ENCODE measurements around the gene ETFA. TPM values are rescaled to one million over a fixed set of nuclear protein-coding genes. Genes with fewer than 3 reads are reported as not detected.
A peak's percentile ranks its signal among the peaks of the same experiment; 100 is the strongest.

Gene ETFA
- total RNA-seq, 1 experiment from 2014 or later, result 164 TPM

DNA sequence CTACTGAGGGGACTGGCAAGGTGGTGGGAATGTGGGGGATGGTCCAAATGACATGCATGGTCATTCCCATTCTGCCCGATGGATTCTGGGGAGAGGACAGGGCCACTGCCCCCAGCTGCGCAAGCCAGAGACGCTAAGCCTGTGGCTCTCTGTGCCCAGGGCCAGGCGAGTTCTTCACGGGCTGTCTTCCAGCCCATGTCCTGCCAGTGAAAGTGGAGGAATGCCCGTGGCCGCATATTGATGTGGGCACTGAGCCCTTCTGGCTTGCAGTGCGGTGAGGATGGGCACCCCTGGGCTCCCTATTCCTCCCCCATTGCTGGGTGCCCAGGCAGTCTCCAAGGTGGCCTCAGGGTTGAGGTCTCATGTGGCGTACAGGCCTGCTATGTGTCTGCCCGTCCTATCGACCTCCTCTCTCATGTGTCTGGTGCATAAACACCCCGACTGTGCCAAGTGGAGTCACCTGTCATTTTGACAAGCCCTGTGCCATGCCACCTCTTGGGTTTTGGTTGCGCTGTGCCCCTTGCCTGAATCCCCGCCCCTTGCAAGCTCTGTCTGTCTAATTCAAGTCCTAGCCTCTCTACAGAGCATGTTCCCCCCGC lies 134.7 kb downstream of the ETFA start:
- Mint-ChIP-seq H3K36me3 (ENCODE audit: insufficient read depth, unreplicated experiment) (peaks cover 6% of the 10 kb centered on the region), H3K27ac (ENCODE audit: low read depth, unreplicated experiment) (peak overlapping the region; percentile 91), H3K9me3 (ENCODE audit: unreplicated experiment) (no peaks in the 10 kb centered on the region), H3K27me3 (ENCODE audit: insufficient read depth, unreplicated experiment) (no peaks in the 10 kb centered on the region), H3K4me3 (ENCODE audit: unreplicated experiment) (no peak overlapping the region), H3K4me1 (ENCODE audit: insufficient read depth, unreplicated experiment) (peaks cover 18% of the 10 kb centered on the region)
- TF ChIP-seq, protein P1, sequence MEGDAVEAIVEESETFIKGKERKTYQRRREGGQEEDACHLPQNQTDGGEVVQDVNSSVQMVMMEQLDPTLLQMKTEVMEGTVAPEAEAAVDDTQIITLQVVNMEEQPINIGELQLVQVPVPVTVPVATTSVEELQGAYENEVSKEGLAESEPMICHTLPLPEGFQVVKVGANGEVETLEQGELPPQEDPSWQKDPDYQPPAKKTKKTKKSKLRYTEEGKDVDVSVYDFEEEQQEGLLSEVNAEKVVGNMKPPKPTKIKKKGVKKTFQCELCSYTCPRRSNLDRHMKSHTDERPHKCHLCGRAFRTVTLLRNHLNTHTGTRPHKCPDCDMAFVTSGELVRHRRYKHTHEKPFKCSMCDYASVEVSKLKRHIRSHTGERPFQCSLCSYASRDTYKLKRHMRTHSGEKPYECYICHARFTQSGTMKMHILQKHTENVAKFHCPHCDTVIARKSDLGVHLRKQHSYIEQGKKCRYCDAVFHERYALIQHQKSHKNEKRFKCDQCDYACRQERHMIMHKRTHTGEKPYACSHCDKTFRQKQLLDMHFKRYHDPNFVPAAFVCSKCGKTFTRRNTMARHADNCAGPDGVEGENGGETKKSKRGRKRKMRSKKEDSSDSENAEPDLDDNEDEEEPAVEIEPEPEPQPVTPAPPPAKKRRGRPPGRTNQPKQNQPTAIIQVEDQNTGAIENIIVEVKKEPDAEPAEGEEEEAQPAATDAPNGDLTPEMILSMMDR (IDR thresholded peaks at IDR 0.05; ENCODE audit: unreplicated experiment), result no peak
- no TSS peak for BruUV-seq (replicated peaks)
- intact Hi-C loops (cut with micrococcal nuclease), result no loop called here
- POLR2A ChIA-PET, result interaction anchor here (1.8 kb wide), 1 partner anchor 8 kb away, joined by 9 read pairs; no protein-coding TSS in a partner anchor
- no peak for DNase-seq (ENCODE audit: unreplicated experiment)
- CTCF ChIA-PET, result interaction anchor here (4.0 kb wide), 1 partner anchor 27 kb away, joined by 22 read pairs; no protein-coding TSS in a partner anchor

DNA sequence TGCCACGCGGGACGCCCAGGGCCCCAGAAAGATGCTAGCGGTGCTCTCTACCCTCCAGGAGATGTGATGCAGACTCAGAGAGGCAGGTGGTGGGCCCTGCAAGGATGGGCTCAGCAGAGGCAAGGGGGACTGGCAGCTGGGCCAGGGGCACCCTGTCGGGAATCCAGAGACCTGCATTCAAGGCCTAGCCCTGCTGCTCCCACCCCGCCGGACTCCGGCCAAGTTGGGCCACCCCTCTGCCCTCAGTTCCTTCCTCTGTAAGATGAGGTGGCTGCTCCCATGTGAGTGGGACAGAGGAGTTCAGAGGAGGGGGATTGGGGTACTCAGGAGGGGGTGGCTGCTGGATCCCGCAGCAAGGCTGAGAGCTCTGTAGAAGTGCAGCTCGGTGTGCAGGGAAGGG lies 135.2 kb downstream of the ETFA start:
- Mint-ChIP-seq H3K36me3 (ENCODE audit: insufficient read depth, unreplicated experiment) (peaks cover 6% of the 10 kb centered on the region), H3K4me1 (ENCODE audit: insufficient read depth, unreplicated experiment) (peaks cover 18% of the 10 kb centered on the region), H3K9me3 (ENCODE audit: unreplicated experiment) (no peaks in the 10 kb centered on the region), H3K27me3 (ENCODE audit: insufficient read depth, unreplicated experiment) (no peaks in the 10 kb centered on the region), H3K27ac (ENCODE audit: low read depth, unreplicated experiment) (no peak overlapping the region), H3K4me3 (ENCODE audit: unreplicated experiment) (no peak overlapping the region)
- TF ChIP-seq, protein P1 (IDR thresholded peaks at IDR 0.05; ENCODE audit: unreplicated experiment), result no peak
- DNase-seq (ENCODE audit: unreplicated experiment), result no peak
- POLR2A ChIA-PET, result no interaction called here
- intact Hi-C loops (cut with micrococcal nuclease), result no loop called here
- CTCF ChIA-PET, result interaction anchor here (4.0 kb wide), 1 partner anchor 27 kb away, joined by 22 read pairs; no protein-coding TSS in a partner anchor
- no TSS peak for BruUV-seq (replicated peaks)

DNA sequence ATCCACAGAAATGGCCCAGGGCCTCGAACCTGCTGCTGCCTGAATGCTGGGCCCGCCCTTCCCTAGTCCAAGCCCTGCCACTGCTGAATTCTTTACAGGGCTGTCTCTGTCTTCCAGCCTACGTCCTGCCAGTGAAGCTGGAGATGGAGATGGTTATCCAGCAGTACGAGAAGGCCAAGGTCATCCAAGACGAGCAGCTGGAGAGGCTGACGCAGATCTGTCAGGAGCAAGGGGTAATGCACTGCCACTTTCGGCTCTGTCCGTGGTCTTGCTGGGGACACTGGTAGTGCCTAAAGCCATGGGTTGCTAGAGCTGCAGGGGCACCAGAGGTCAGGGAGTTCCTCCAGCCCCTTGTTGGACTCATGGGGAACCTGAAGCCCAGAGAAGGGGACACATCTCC lies 135.8 kb downstream of the ETFA start:
- ChIA-PET CTCF (interaction anchor here (0.5 to 4.0 kb wide), 3 partner anchors 26 to 48 kb away, joined by 3 to 22 read pairs (median 3); no protein-coding TSS in a partner anchor), POLR2A (no interaction called here)
- DNase-seq (ENCODE audit: unreplicated experiment), result no peak
- Mint-ChIP-seq H3K27me3 (ENCODE audit: insufficient read depth, unreplicated experiment) (no peaks in the 10 kb centered on the region), H3K27ac (ENCODE audit: low read depth, unreplicated experiment) (no peak overlapping the region), H3K4me3 (ENCODE audit: unreplicated experiment) (no peak overlapping the region), H3K36me3 (ENCODE audit: insufficient read depth, unreplicated experiment) (peaks cover 6% of the 10 kb centered on the region), H3K9me3 (ENCODE audit: unreplicated experiment) (no peaks in the 10 kb centered on the region), H3K4me1 (ENCODE audit: insufficient read depth, unreplicated experiment) (peaks cover 18% of the 10 kb centered on the region)
- TF ChIP-seq, protein P1 (IDR thresholded peaks at IDR 0.05; ENCODE audit: unreplicated experiment), result no peak
- intact Hi-C loops (cut with micrococcal nuclease), result no loop called here
- no TSS peak for BruUV-seq (replicated peaks)

DNA sequence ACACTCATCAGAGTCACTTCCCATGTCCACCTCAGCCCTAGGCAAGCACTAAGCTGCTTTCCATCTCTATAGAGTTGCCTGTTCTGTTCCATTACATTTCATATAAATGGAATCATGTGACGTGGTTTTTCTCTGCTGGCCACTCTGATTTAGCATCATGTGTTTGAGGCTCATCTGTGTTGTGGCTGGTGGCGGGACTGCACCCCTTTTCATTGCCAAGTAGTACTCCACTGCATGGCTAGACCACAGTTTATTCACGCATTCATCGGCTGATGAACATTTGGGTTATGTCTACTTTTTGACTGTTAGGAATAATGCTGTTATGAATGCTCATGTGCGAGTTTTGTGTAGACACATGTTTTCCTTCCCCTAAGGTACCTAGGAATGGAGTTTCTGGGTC lies 136.6 kb downstream of the ETFA start:
- Mint-ChIP-seq H3K27ac (ENCODE audit: low read depth, unreplicated experiment) (no peak overlapping the region), H3K36me3 (ENCODE audit: insufficient read depth, unreplicated experiment) (peaks cover 6% of the 10 kb centered on the region), H3K27me3 (ENCODE audit: insufficient read depth, unreplicated experiment) (no peaks in the 10 kb centered on the region), H3K4me3 (ENCODE audit: unreplicated experiment) (no peak overlapping the region), H3K4me1 (ENCODE audit: insufficient read depth, unreplicated experiment) (peaks cover 18% of the 10 kb centered on the region), H3K9me3 (ENCODE audit: unreplicated experiment) (no peaks in the 10 kb centered on the region)
- ChIA-PET CTCF (interaction anchor here (4.0 kb wide), 1 partner anchor 25 kb away, joined by 22 read pairs; no protein-coding TSS in a partner anchor), POLR2A (interaction anchor here (0.6 kb wide), 1 partner anchor 523 kb away, joined by 3 read pairs; no protein-coding TSS in a partner anchor)
- no TSS peak for BruUV-seq (replicated peaks)
- TF ChIP-seq, protein P1 (IDR thresholded peaks at IDR 0.05; ENCODE audit: unreplicated experiment), result no peak
- intact Hi-C loops (cut with micrococcal nuclease), result no loop called here
- DNase-seq (ENCODE audit: unreplicated experiment), result no peak

Data from MCF 10A (cell line).